Karpas-422 (cell line): Measurements from ENCODE around the gene RPA4. TPM values are rescaled to one million over a fixed set of nuclear protein-coding genes. Genes with fewer than 3 reads are reported as not detected.
"Not testable (repeated sequence)": the region's sequence is repeated elsewhere in the genome, so short reads cannot be mapped to it uniquely, and the experiment has no call there.

Experiments used
- DNase-seq: peaks from one replicate; pipeline ENCODE4 v3.0.0-alpha.2; 2015
- H2AFZ ChIP-seq: fragments of 200-600 bp; sonication (generic); 2 replicates; pipeline ENCODE4 v1.6.1; 2014; ENCODE audit warnings: antibody characterized with exemption, low read length, mixed read lengths
- H3K27ac ChIP-seq: fragments of 200-600 bp; sonication (generic); 2 replicates; pipeline ENCODE4 v1.5.1; 2014; ENCODE audit warnings: mild to moderate bottlenecking, low read length, moderate library complexity
- H3K27me3 ChIP-seq: fragments of 200-600 bp; sonication (generic); 2 replicates; pipeline ENCODE4 v1.6.1; 2014; ENCODE audit warnings: low read length, mixed read lengths
- H3K36me3 ChIP-seq: fragments of 200-600 bp; sonication (generic); 2 replicates; pipeline ENCODE4 v1.6.1; 2014; ENCODE audit warnings: low read length, mixed read lengths; ENCODE audit not compliant: insufficient read depth
- H3K4me1 ChIP-seq: fragments of 200-600 bp; sonication (generic); 2 replicates; pipeline ENCODE4 v1.6.1; 2014; ENCODE audit warnings: mild to moderate bottlenecking, low read length, mixed read lengths
- H3K4me2 ChIP-seq: fragments of 200-600 bp; sonication (generic); 2 replicates; pipeline ENCODE4 v1.6.1; 2014; ENCODE audit warnings: low read length, low read depth, mild to moderate bottlenecking; ENCODE audit not compliant: poor library complexity, severe bottlenecking
- H3K4me3 ChIP-seq: fragments of 200-600 bp; sonication (generic); 2 replicates; pipeline ENCODE4 v1.5.1; 2014; ENCODE audit warnings: mild to moderate bottlenecking, antibody characterized with exemption, low read length, mixed read lengths
- H3K79me2 ChIP-seq: fragments of 200-600 bp; sonication (generic); 2 replicates; pipeline ENCODE4 v1.6.1; 2014; ENCODE audit warnings: mild to moderate bottlenecking, low read length, mixed read lengths
- H3K9ac ChIP-seq: fragments of 200-600 bp; sonication (generic); 2 replicates; pipeline ENCODE4 v1.6.0; 2014; ENCODE audit warnings: low read length
- H3K9me2 ChIP-seq: fragments of 200-600 bp; sonication (generic), shearing (Covaris generic); replicated peaks from 2 replicates; pipeline ENCODE4 v1.6.0; 2014; ENCODE audit warnings: mild to moderate bottlenecking, low read length, moderate library complexity; ENCODE audit not compliant: insufficient read depth
- H3K9me3 ChIP-seq: fragments of 300-700, 200-600 bp; sonication (generic); 2 replicates; pipeline ENCODE4 v1.6.1; 2014; ENCODE audit warnings: low read length, mixed read lengths
- H4K20me1 ChIP-seq: fragments of 200-600 bp; sonication (generic); 2 replicates; pipeline ENCODE4 v1.6.1; 2014; ENCODE audit warnings: mild to moderate bottlenecking, antibody characterized with exemption, low read length, low read depth; ENCODE audit not compliant: insufficient read depth
- total RNA-seq: library from RNA; depleted of rRNA; stranded (reverse); fragments of >200 nt; shearing (Covaris generic); gene quantifications from 2 replicates; pipeline ENCODE4 v1.2.3, GENCODE V29; 2014; ENCODE audit warnings: low replicate concordance; rRNA removed

The RPA4 gene
- total RNA-seq, result not detected in 2 replicates

- H3K27ac ChIP-seq, result no peak within 1 kb of the TSS
- no peaks in the 10 kb centered on the region for H4K20me1 ChIP-seq
- H3K9me2 ChIP-seq, result 0 out of 2 replicates have a peak, but pooled peaks cover 3% of the 10 kb centered on the region
- no peaks in the 10 kb centered on the region for H3K27me3 ChIP-seq
- H3K79me2 ChIP-seq, result no peaks in the 10 kb centered on the region
- no peak within 1 kb of the TSS for H3K9ac ChIP-seq
- H3K9me3 ChIP-seq, result no peaks in the 10 kb centered on the region
- no peaks in the 10 kb centered on the region for H3K4me1 ChIP-seq
- no peaks in the 10 kb centered on the region for H3K36me3 ChIP-seq
- no peak within 1 kb of the TSS for H2AFZ ChIP-seq
- no peak for DNase-seq
- no peak within 1 kb of the TSS for H3K4me3 ChIP-seq
- H3K4me2 ChIP-seq, result no peak within 1 kb of the TSS
Observed at GRCh38 chrX:96883608-96884007, at the start of gene RPA4. RPA4 (plus strand) TSS chrX:96883908; CDS start chrX:96884311, 403 bp downstream.

- Histone ChIP-seq H3K27me3 (no peaks in the 10 kb centered on the region), H3K4me1 (peaks cover 6% of the 10 kb centered on the region), H3K4me2 (no peak overlapping the region), H4K20me1 (no peaks in the 10 kb centered on the region), H3K79me2 (no peaks in the 10 kb centered on the region), H3K9me3 (no peaks in the 10 kb centered on the region), H3K27ac (no peak overlapping the region), H3K9ac (no peak overlapping the region), H3K9me2 (no peaks in the 10 kb centered on the region), H3K4me3 (no peak overlapping the region), H3K36me3 (no peaks in the 10 kb centered on the region), H2AFZ (no peak overlapping the region)
- DNase-seq, result no peak
Observed at GRCh38 chrX:96834137-96834536, 49.6 kb upstream of the RPA4 start.

- no peak overlapping the region for H3K27ac ChIP-seq
- no peak overlapping the region for H2AFZ ChIP-seq
- H3K79me2 ChIP-seq, result no peaks in the 10 kb centered on the region
- H3K4me1 ChIP-seq, result peaks cover 6% of the 10 kb centered on the region
- no peak for DNase-seq
- H3K27me3 ChIP-seq, result no peaks in the 10 kb centered on the region
- no peak overlapping the region for H3K4me2 ChIP-seq
- no peaks in the 10 kb centered on the region for H3K9me2 ChIP-seq
- H4K20me1 ChIP-seq, result no peaks in the 10 kb centered on the region
- no peak overlapping the region for H3K4me3 ChIP-seq
- no peaks in the 10 kb centered on the region for H3K36me3 ChIP-seq
- no peaks in the 10 kb centered on the region for H3K9me3 ChIP-seq
- no peak overlapping the region for H3K9ac ChIP-seq
Observed at GRCh38 chrX:96835660-96836289, 47.9 kb upstream of the RPA4 start.

- no peaks in the 10 kb centered on the region for H3K9me2 ChIP-seq
- H3K4me2 ChIP-seq, result no peak overlapping the region
- no peaks in the 10 kb centered on the region for H3K27me3 ChIP-seq
- no peak overlapping the region for H3K4me3 ChIP-seq
- H4K20me1 ChIP-seq, result no peaks in the 10 kb centered on the region
- H3K27ac ChIP-seq, result no peak overlapping the region
- no peak overlapping the region for H3K9ac ChIP-seq
- peaks cover 6% of the 10 kb centered on the region for H3K4me1 ChIP-seq
- no peak for DNase-seq
- H3K79me2 ChIP-seq, result no peaks in the 10 kb centered on the region
- no peaks in the 10 kb centered on the region for H3K9me3 ChIP-seq
- no peaks in the 10 kb centered on the region for H3K36me3 ChIP-seq
- H2AFZ ChIP-seq, result no peak overlapping the region
Observed at GRCh38 chrX:96837808-96838207, 45.9 kb upstream of the RPA4 start.

- H3K9me2 ChIP-seq, result no peaks in the 10 kb centered on the region
- H3K4me3 ChIP-seq, result no peak overlapping the region
- H2AFZ ChIP-seq, result no peak overlapping the region
- no peak for DNase-seq
- no peaks in the 10 kb centered on the region for H3K27me3 ChIP-seq
- H4K20me1 ChIP-seq, result no peaks in the 10 kb centered on the region
- no peaks in the 10 kb centered on the region for H3K9me3 ChIP-seq
- H3K27ac ChIP-seq, result no peak overlapping the region
- H3K79me2 ChIP-seq, result no peaks in the 10 kb centered on the region
- H3K9ac ChIP-seq, result no peak overlapping the region
- H3K36me3 ChIP-seq, result no peaks in the 10 kb centered on the region
- H3K4me2 ChIP-seq, result no peak overlapping the region
- H3K4me1 ChIP-seq, result peaks cover 6% of the 10 kb centered on the region
Observed at GRCh38 chrX:96838537-96838936, 45.2 kb upstream of the RPA4 start.

GRCh38 chrX:96841325-96841724 is 42.4 kb upstream of the RPA4 start:
- Histone ChIP-seq H3K4me1 (no peaks in the 10 kb centered on the region), H3K27ac (no peak overlapping the region), H3K9me3 (no peaks in the 10 kb centered on the region), H3K9ac (no peak overlapping the region), H2AFZ (no peak overlapping the region), H3K9me2 (no peaks in the 10 kb centered on the region), H3K27me3 (no peaks in the 10 kb centered on the region), H3K36me3 (no peaks in the 10 kb centered on the region), H3K4me3 (no peak overlapping the region), H4K20me1 (no peaks in the 10 kb centered on the region), H3K79me2 (no peaks in the 10 kb centered on the region), H3K4me2 (no peak overlapping the region)
- no peak for DNase-seq

- not testable (repeated sequence) for H2AFZ ChIP-seq, H3K4me1 ChIP-seq, H3K9me3 ChIP-seq, H4K20me1 ChIP-seq, H3K4me2 ChIP-seq, H3K36me3 ChIP-seq, H3K79me2 ChIP-seq, H3K9me2 ChIP-seq, H3K27ac ChIP-seq, DNase-seq, H3K4me3 ChIP-seq, H3K27me3 ChIP-seq, H3K9ac ChIP-seq
Observed at GRCh38 chrX:96841866-96842265, 41.8 kb upstream of the RPA4 start.

GRCh38 chrX:96843566-96843965 is 40.1 kb upstream of the RPA4 start:
- H3K36me3 ChIP-seq, result no peaks in the 10 kb centered on the region
- H3K79me2 ChIP-seq, result no peaks in the 10 kb centered on the region
- H3K27me3 ChIP-seq, result no peaks in the 10 kb centered on the region
- no peak overlapping the region for H3K4me2 ChIP-seq
- H3K9me2 ChIP-seq, result no peaks in the 10 kb centered on the region
- no peak overlapping the region for H2AFZ ChIP-seq
- H3K4me1 ChIP-seq, result no peaks in the 10 kb centered on the region
- H3K4me3 ChIP-seq, result no peak overlapping the region
- DNase-seq, result no peak
- no peak overlapping the region for H3K27ac ChIP-seq
- H3K9ac ChIP-seq, result no peak overlapping the region
- H4K20me1 ChIP-seq, result no peaks in the 10 kb centered on the region
- H3K9me3 ChIP-seq, result no peaks in the 10 kb centered on the region
